NCI-H146 treated with DMSO at 0.1 percent for 48 hours (cell line): ENCODE data around the gene HDLBP.

Experiments
- DNase-seq: peaks from one replicate; lab custom pipeline; 2025; ENCODE audit not compliant: unreplicated experiment; lab: John Stamatoyannopoulos, UW

The HDLBP gene

GRCh38 chr2:241275504-241275903, 40.0 kb downstream of the HDLBP start:
- no peak for DNase-seq

- DNase-seq, result no peak
Observed at GRCh38 chr2:241274127-241274526, 41.3 kb downstream of the HDLBP start.

- DNase-seq, result no peak
Observed at GRCh38 chr2:241273210-241274020, 42.1 kb downstream of the HDLBP start.

- DNase-seq, result no peak
Observed at GRCh38 chr2:241272303-241273209, 42.9 kb downstream of the HDLBP start.

GRCh38 chr2:241271706-241272302, 43.7 kb downstream of the HDLBP start:
- no peak for DNase-seq

GRCh38 chr2:241270531-241270930, 44.9 kb downstream of the HDLBP start:
- DNase-seq, result no peak

- no peak for DNase-seq
Observed at GRCh38 chr2:241269707-241270520, 45.6 kb downstream of the HDLBP start.

- DNase-seq, result no peak
Observed at GRCh38 chr2:241268716-241269445, 46.6 kb downstream of the HDLBP start.

- DNase-seq, result no peak
Observed at GRCh38 chr2:241268306-241268705, 47.2 kb downstream of the HDLBP start.

- no peak for DNase-seq
Observed at GRCh38 chr2:241267249-241268067, 48.0 kb downstream of the HDLBP start.

- DNase-seq, result no peak
Observed at GRCh38 chr2:241265506-241265905, 50.0 kb downstream of the HDLBP start.

- no peak for DNase-seq
Observed at GRCh38 chr2:241263061-241263460, 52.4 kb downstream of the HDLBP start.

GRCh38 chr2:241261628-241262027, 53.8 kb downstream of the HDLBP start:
- DNase-seq, result no peak

- no peak for DNase-seq
Observed at GRCh38 chr2:241260911-241261310, 54.6 kb downstream of the HDLBP start.

GRCh38 chr2:241258505-241259280, 56.8 kb downstream of the HDLBP start:
- DNase-seq, result no peak

GRCh38 chr2:241257419-241258032, 57.9 kb downstream of the HDLBP start:
- no peak for DNase-seq

GRCh38 chr2:241256168-241256545, 59.3 kb downstream of the HDLBP start:
- DNase-seq, result no peak

GRCh38 chr2:241255542-241256167, 59.8 kb downstream of the HDLBP start:
- no peak for DNase-seq
